ENCODE results near the gene ARL14EP.

- TF ChIP-seq CTCF (IDR thresholded peaks at IDR 0.05) (no peak), POLR2A (IDR thresholded peaks at IDR 0.05) (no peak)
Observed at GRCh38 chr11:30358536-30358935, 35.6 kb downstream of the ARL14EP start.
